PC-9 (cell line): ENCODE measurements around the gene LMBR1L. TPM values are rescaled to one million over a fixed set of nuclear protein-coding genes. Genes with fewer than 3 reads are reported as not detected.

Source experiments
- BruUV-seq: library from RNA; stranded (reverse); fragments of 400-500 nt; replicated peaks from 2 replicates; lab custom pipeline; 2021; lab: Mats Ljungman, UMichigan
- CTCF ChIA-PET: fragments of 300-600 bp; sonication (Branson Sonifier 250); formaldehyde crosslinking; loops from one replicate; lab custom pipeline; 2022; ENCODE audit warnings: antibody characterized with exemption; lab: Charles Lee
- POLR2A ChIA-PET: fragments of 300-600 bp; sonication (Branson Sonifier 250); formaldehyde crosslinking; loops from one replicate; lab custom pipeline; 2022; ENCODE audit warnings: antibody characterized with exemption; ENCODE audit not compliant: unreplicated experiment; lab: Charles Lee
- DNase-seq, 2 experiments: peaks; one replicate each; pipeline versions ENCODE4 v3.0.0 to v3.0.0-alpha.2; 2015 to 2022; ENCODE audit warnings: mixed read lengths in 1 of 2
- H2AFZ ChIP-seq: fragments of 200-600 bp; sonication (generic); 2 replicates; pipeline ENCODE4 v1.8.1; 2017; ENCODE audit warnings: antibody characterized with exemption
- H3F3A ChIP-seq: fragments of 200-600 bp; sonication (generic); 2 replicates; pipeline ENCODE4 v1.8.1; 2017; ENCODE audit warnings: antibody characterized with exemption, mild to moderate bottlenecking, low read depth; ENCODE audit not compliant: insufficient read depth
- H3K27ac ChIP-seq: fragments of 200-600 bp; sonication (generic); 2 replicates; pipeline ENCODE4 v1.6.1; 2016; ENCODE audit warnings: mixed run types
- H3K27me3 ChIP-seq: fragments of 200-600 bp; sonication (generic); 2 replicates; pipeline ENCODE4 v1.6.1; 2016; ENCODE audit warnings: low read depth, mixed run types; ENCODE audit not compliant: insufficient read depth
- H3K36me3 ChIP-seq: fragments of 200-600 bp; sonication (generic); 2 replicates; pipeline ENCODE4 v1.6.1; 2016; ENCODE audit warnings: low read depth, mixed run types
- H3K4me1 ChIP-seq: fragments of 200-600 bp; sonication (generic); replicated peaks from 2 replicates; pipeline ENCODE4 v1.6.1; 2016; ENCODE audit warnings: mixed run types; ENCODE audit not compliant: insufficient read depth
- H3K4me2 ChIP-seq: fragments of 200-600 bp; sonication (generic); 2 replicates; pipeline ENCODE4 v1.6.1; 2017; ENCODE audit warnings: mixed run types
- H3K4me3 ChIP-seq: fragments of 200-600 bp; sonication (generic); 2 replicates; pipeline ENCODE4 v1.6.1; 2016; ENCODE audit warnings: mixed run types
- H3K79me2 ChIP-seq: fragments of 200-600 bp; sonication (generic); 2 replicates; pipeline ENCODE4 v1.6.1; 2017; ENCODE audit warnings: low read depth, mixed run types
- H3K9me2 ChIP-seq: fragments of 200-600 bp; sonication (generic); 2 replicates; pipeline ENCODE4 v1.8.1; 2017; ENCODE audit warnings: mild to moderate bottlenecking; ENCODE audit not compliant: insufficient read depth
- H3K9me3 ChIP-seq: fragments of 200-600 bp; sonication (generic); 2 replicates; pipeline ENCODE4 v1.8.1; 2016; ENCODE audit warnings: low read depth; ENCODE audit not compliant: insufficient read depth
- H4K20me1 ChIP-seq: fragments of 200-600 bp; sonication (generic); 2 replicates; pipeline ENCODE4 v1.8.1; 2017; ENCODE audit not compliant: insufficient read depth
- EZH2 ChIP-seq: fragments of 200-600 bp; sonication (generic); IDR thresholded peaks from 2 replicates; pipeline ENCODE4 v1.8.0; 2017; ENCODE audit warnings: antibody characterized with exemption, low read depth
- intact Hi-C: fragments of 100-400 bp; cut with micrococcal nuclease; formaldehyde crosslinking; loops from one replicate; pipeline ENCODE4 v1.10.0; 2022; ENCODE audit not compliant: unreplicated experiment
- total RNA-seq: library from RNA; stranded (reverse); gene quantifications from 2 replicates; pipeline ENCODE4 v1.2.3, GENCODE V29; 2021
- TF ChIP-seq, protein P1 (sequence below): fragments of 200-600 bp; sonication (generic); conservative IDR thresholded peaks from 2 replicates; pipeline ENCODE4 v1.6.1; 2017; ENCODE audit warnings: mixed run types, antibody characterized with exemption, mild to moderate bottlenecking, moderate library complexity

Gene LMBR1L
- total RNA-seq, 1 experiment from 2014 or later: 53.9 TPM

DNA sequence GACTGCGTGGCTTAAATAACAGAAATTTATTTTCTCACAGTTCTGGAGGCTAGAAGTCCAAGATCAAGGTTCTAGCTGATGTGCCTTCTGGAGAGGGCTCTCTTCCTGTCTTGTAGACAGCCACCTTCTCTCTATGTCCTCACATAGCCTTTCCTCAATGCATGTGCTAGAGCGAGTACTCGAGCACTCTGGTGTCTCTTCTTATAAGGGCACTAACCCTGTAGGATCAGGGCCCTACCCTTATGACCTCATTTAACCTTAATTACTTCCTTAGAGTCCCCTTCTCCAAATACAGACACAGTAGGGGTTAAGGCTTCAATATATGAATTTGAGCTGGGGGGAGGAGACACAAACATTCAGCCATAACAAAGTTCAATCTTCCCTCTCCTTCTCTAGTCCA is 26.2 kb downstream of the LMBR1L start:
- ChIA-PET POLR2A (no interaction called here), CTCF (interaction anchor here (0.6 to 1.2 kb wide), 3 partner anchors 11 to 65 kb away, joined by 3 to 9 read pairs (median 6); no protein-coding TSS in a partner anchor)
- no peaks in the 10 kb centered on the region for H3K79me2 ChIP-seq
- no peak overlapping the region for H3K27ac ChIP-seq
- H3K4me2 ChIP-seq: no peak overlapping the region
- no peaks in the 10 kb centered on the region for H3K9me2 ChIP-seq
- H3K4me3 ChIP-seq: no peak overlapping the region
- H3K9me3 ChIP-seq: no peaks in the 10 kb centered on the region
- H3K4me1 ChIP-seq: peaks cover 15% of the 10 kb centered on the region
- no peak overlapping the region for H2AFZ ChIP-seq
- no peaks in the 10 kb centered on the region for H4K20me1 ChIP-seq
- 0 out of 2 replicates have a peak, but pooled peaks cover 4% of the 10 kb centered on the region for H3K27me3 ChIP-seq
- H3F3A ChIP-seq: peaks cover 4% of the 10 kb centered on the region; the same call in 1 of the 2 replicates
- intact Hi-C loops: no loop called here
- TF ChIP-seq, protein P1, sequence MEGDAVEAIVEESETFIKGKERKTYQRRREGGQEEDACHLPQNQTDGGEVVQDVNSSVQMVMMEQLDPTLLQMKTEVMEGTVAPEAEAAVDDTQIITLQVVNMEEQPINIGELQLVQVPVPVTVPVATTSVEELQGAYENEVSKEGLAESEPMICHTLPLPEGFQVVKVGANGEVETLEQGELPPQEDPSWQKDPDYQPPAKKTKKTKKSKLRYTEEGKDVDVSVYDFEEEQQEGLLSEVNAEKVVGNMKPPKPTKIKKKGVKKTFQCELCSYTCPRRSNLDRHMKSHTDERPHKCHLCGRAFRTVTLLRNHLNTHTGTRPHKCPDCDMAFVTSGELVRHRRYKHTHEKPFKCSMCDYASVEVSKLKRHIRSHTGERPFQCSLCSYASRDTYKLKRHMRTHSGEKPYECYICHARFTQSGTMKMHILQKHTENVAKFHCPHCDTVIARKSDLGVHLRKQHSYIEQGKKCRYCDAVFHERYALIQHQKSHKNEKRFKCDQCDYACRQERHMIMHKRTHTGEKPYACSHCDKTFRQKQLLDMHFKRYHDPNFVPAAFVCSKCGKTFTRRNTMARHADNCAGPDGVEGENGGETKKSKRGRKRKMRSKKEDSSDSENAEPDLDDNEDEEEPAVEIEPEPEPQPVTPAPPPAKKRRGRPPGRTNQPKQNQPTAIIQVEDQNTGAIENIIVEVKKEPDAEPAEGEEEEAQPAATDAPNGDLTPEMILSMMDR: no peak
- TF ChIP-seq EZH2: no peak
- BruUV-seq: no TSS peak
- H3K36me3 ChIP-seq: no peaks in the 10 kb centered on the region
- no peak for DNase-seq

DNA sequence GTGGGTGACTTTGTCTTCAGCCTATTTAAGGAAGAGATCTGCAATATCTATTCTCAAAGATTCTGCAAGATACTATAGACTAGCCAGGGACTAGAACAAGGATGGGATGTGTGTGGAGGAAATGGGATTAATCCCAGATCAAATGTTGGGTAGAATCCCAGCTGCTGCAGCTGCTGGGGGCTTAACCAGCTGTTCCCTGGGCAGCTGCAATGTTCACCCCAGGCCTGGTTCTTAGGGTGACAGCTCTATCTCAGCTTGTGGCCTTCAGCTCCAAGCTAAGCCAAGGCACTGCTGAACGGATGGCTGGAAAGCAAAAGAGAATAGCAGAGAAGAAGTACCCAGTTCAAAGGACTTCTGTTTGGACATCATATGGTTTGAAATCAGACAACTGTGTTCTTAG is 30.9 kb downstream of the LMBR1L start:
- Histone ChIP-seq H4K20me1 (no peaks in the 10 kb centered on the region), H3F3A (no peaks in the 10 kb centered on the region), H3K79me2 (no peaks in the 10 kb centered on the region), H3K9me3 (no peaks in the 10 kb centered on the region), H3K9me2 (no peaks in the 10 kb centered on the region), H3K4me3 (no peak overlapping the region), H3K4me2 (no peak overlapping the region), H3K27ac (no peak overlapping the region), H2AFZ (no peak overlapping the region), H3K36me3 (no peaks in the 10 kb centered on the region), H3K4me1 (no peaks in the 10 kb centered on the region), H3K27me3 (0 out of 2 replicates have a peak, but pooled peaks cover 4% of the 10 kb centered on the region)
- intact Hi-C loops: no loop called here
- no TSS peak for BruUV-seq
- ChIA-PET CTCF (no interaction called here), POLR2A (no interaction called here)
- TF ChIP-seq, protein P1: no peak
- no peak for TF ChIP-seq EZH2
- no peak for DNase-seq

DNA sequence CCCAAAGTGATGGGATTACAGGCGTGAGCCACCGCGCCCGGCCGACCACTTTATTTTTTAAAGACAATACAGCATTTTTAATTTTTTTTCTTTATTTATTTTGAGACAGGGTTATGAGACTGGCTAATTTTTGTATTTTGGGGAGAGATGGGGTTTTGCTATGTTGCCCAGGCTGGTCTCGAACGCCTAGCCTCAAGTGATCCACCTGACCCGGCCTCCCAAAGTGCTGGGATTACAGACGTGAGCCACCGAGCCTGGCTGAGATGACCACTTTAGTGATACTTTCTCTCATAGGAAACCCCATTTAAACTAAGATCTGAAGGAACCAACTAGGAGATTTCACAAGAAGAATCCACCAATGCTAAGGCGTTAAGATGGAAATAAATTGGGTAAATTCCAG is 39.7 kb downstream of the LMBR1L start:
- Histone ChIP-seq H4K20me1 (no peaks in the 10 kb centered on the region), H3K4me2 (no peak overlapping the region), H3K4me1 (peaks cover 8% of the 10 kb centered on the region; the same call in 1 of the 2 replicates), H3K27me3 (no peaks in the 10 kb centered on the region), H3F3A (peaks cover 13% of the 10 kb centered on the region; the same call in 1 of the 2 replicates), H3K9me3 (no peaks in the 10 kb centered on the region), H3K36me3 (no peaks in the 10 kb centered on the region), H3K4me3 (no peak overlapping the region), H3K79me2 (no peaks in the 10 kb centered on the region), H3K27ac (no peak overlapping the region), H2AFZ (no peak overlapping the region), H3K9me2 (no peaks in the 10 kb centered on the region)
- DNase-seq: no peak
- ChIA-PET CTCF (interaction anchor here (0.5 to 0.6 kb wide), 2 partner anchors 59 to 106 kb away, joined by 3 read pairs; no protein-coding TSS in a partner anchor), POLR2A (no interaction called here)
- no TSS peak for BruUV-seq
- intact Hi-C loops: loop anchor here (1.0 kb wide), 2 partner anchors 17 to 39 kb away; partner anchors contain the start of gene LMBR1L
- TF ChIP-seq EZH2: no peak
- TF ChIP-seq, protein P1: no peak
